ENCODE results near the gene ORC1. TPM values are rescaled to one million over a fixed set of nuclear protein-coding genes. Genes with fewer than 3 reads are reported as not detected.
A peak's percentile ranks its signal among the peaks of the same experiment; 100 is the strongest.

Gene ORC1
- total RNA-seq = 0.43 TPM
- long read RNA-seq, partial matches to known transcripts = 0 of 1 reads
- long read RNA-seq, other reads (novel, unspliced or antisense) = 1 of 1 reads

DNA sequence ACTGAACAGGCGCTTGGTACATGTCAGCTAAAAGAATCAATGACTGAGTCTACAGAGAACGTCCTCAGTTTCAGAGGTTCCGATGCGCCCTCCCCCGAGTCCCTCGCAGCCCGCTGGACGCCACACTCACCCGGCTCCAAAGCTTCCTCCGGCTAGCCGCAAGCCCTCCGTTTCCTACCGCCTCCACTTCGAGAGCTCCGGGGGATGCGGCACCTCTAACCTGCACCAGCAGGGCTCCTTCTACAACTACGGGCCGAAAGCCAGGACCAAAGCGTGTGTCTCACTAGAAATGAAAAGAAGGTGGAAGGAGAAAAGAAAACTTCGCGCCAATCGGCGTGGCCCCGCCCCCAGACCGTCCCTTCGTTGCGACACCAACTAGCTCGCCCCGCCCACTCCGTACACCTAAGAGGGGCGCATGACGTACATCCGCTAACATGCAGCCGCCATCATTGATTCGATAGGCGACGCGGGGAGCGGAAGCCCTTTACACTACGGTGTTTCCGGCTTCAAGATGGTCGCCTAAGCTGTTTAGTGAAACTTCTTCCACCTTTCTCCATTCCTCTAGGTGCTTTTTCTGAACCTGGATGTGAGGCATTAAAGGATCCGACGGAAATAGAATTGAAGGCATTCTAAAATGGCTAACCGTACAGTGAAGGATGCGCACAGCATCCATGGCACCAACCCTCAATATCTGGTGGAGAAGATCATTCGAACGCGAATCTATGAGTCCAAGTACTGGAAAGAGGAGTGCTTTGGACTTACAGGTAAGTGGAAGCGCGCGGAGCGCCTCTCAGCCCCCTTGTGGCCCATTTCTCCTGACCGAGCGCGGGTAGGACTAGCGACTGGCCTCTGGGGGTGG is at the start of gene ORC1, which contains the start of gene PRPF38A:
ORC1 (minus strand) TSS at position 308 of the 859 bp plus-strand sequence. CDS start 2,200 bp downstream, outside the sequence.
PRPF38A (plus strand) TSS at position 487 of the 859 bp plus-strand sequence; CDS start at position 635, 148 bp downstream.
- TF ChIP-seq CTCF (IDR thresholded peaks at IDR 0.05) = peak; percentile 45

GRCh38 chr1:52444463-52444862 is 40.2 kb upstream of the ORC1 start:
- no peak for TF ChIP-seq CTCF (IDR thresholded peaks at IDR 0.05)
- no peak for ATAC-seq
- H3K27ac ChIP-seq = no peak overlapping the region
- no peaks in the 10 kb centered on the region for H3K9me3 ChIP-seq
- intact Hi-C loops (cut with DNase I) = no loop called here
- no peak for DNase-seq
- H3K36me3 ChIP-seq = peaks cover 64% of the 10 kb centered on the region
- H3K27me3 ChIP-seq = no peaks in the 10 kb centered on the region
- H3K4me3 ChIP-seq = no peak overlapping the region
- H3K4me1 ChIP-seq = no peaks in the 10 kb centered on the region

More for the DNA sequence above, at the start of gene ORC1, which contains the start of gene PRPF38A:
- H3K27ac ChIP-seq = peak within 1 kb of the TSS; percentile 93
- H3K36me3 ChIP-seq = peaks cover 32% of the 10 kb centered on the region
- H3K9me3 ChIP-seq = no peaks in the 10 kb centered on the region
- DNase-seq (peak; percentile 97), ATAC-seq (peak; percentile 99)
- intact Hi-C loops (cut with DNase I) = no loop called here
- peak within 1 kb of the TSS; percentile 78 for H3K4me3 ChIP-seq
- no peaks in the 10 kb centered on the region for H3K27me3 ChIP-seq
- H3K4me1 ChIP-seq = peaks cover 10% of the 10 kb centered on the region

- H3K36me3 ChIP-seq = peaks cover 81% of the 10 kb centered on the region
- intact Hi-C loops (cut with DNase I) = no loop called here
- TF ChIP-seq CTCF (IDR thresholded peaks at IDR 0.05) = no peak
These were observed 35.8 kb upstream of the ORC1 start for GRCh38 chr1:52439976-52440375.

GRCh38 chr1:52436817-52437216 is 32.6 kb upstream of the ORC1 start:
- no peaks in the 10 kb centered on the region for H3K9me3 ChIP-seq
- intact Hi-C loops (cut with DNase I) = no loop called here
- no peaks in the 10 kb centered on the region for H3K27me3 ChIP-seq
- TF ChIP-seq CTCF (IDR thresholded peaks at IDR 0.05) = no peak
- peaks cover 78% of the 10 kb centered on the region for H3K36me3 ChIP-seq
- no peak for DNase-seq
- ATAC-seq = no peak
- no peak overlapping the region for H3K4me3 ChIP-seq
- H3K27ac ChIP-seq = no peak overlapping the region
- no peaks in the 10 kb centered on the region for H3K4me1 ChIP-seq

More at GRCh38 chr1:52439976-52440375, 35.8 kb upstream of the ORC1 start:
- H3K27me3 ChIP-seq = no peaks in the 10 kb centered on the region
- H3K4me3 ChIP-seq = no peak overlapping the region
- DNase-seq (no peak), ATAC-seq (no peak)
- no peak overlapping the region for H3K27ac ChIP-seq
- H3K4me1 ChIP-seq = no peaks in the 10 kb centered on the region
- no peaks in the 10 kb centered on the region for H3K9me3 ChIP-seq

GRCh38 chr1:52435650-52436049 is 31.4 kb upstream of the ORC1 start:
- Histone ChIP-seq H3K27ac (no peak overlapping the region), H3K4me3 (no peak overlapping the region), H3K27me3 (no peaks in the 10 kb centered on the region), H3K4me1 (no peaks in the 10 kb centered on the region), H3K9me3 (no peaks in the 10 kb centered on the region), H3K36me3 (peaks cover 85% of the 10 kb centered on the region)
- ATAC-seq (no peak), DNase-seq (no peak)
- no peak for TF ChIP-seq CTCF (IDR thresholded peaks at IDR 0.05)
- intact Hi-C loops (cut with DNase I) = no loop called here
